ENCODE results near the gene ALPK3.

Gene ALPK3

DNA sequence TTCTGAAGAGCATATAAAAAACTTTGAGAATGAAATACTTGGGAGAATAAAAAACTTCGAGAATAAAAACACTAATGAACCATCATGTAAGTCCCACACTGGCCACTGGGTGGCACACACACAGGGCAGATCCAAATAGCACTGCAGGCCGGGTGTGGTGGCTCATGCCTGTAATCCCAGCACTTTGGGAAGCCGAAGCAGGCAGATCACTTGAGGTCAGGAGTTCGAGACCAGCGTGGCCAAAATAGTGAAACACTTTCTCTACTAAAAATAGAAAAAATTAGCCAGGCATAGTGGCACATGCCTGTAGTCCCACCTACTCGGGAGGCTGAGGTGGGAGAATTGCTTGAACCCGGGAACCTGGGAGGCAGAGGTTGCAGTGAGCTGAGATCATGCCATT is 28.5 kb downstream of the ALPK3 start:
- peak; percentile 4 for DNase-seq (ENCODE audit: low read depth)

- DNase-seq (ENCODE audit: low read depth), result no peak
Observed at GRCh38 chr15:84846269-84846668, 29.1 kb downstream of the ALPK3 start.

GRCh38 chr15:84847382-84847781 is 30.2 kb downstream of the ALPK3 start:
- no peak for DNase-seq (ENCODE audit: low read depth)

DNA sequence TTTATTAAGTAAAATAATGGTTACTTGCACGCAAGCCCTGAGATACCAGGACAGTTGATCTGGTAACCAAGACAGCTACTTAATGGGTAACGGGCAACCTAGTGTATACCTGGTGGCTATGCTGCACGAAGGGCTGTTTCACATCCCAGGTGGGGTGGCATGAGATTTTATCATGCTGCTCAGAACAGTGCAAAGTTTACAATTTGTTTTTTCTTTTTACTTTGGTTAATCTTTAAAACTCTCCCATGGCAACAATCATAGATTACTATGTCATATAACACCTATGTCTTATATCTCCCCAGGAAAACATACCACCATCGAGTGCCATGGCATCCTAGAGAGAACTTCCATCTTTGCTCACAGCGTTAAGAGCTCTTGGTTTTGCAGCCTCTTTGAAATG is 35.1 kb downstream of the ALPK3 start:
- DNase-seq (ENCODE audit: low read depth), result no peak

GRCh38 chr15:84855136-84855535 is 38.0 kb downstream of the ALPK3 start:
- DNase-seq (ENCODE audit: low read depth), result no peak

DNA sequence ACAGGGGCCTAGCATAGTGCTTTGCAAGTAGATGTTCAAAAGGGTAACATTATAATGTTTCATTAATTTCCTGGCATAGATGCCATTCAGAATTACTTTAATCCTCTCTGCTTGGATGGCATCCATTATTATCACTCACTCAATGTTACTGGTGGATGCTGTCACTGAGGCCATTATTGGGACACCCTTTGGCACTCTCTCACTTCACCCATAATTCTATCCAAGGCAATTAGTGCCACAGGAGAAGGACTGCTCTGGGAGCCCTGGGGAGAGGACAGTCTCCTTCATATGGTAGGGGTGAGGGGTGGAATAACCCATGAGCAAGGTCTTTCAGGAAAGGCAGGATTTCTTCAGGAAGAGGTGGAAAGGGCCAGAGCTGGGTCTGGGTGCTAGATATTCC is 38.6 kb downstream of the ALPK3 start:
- no peak for DNase-seq (ENCODE audit: low read depth)

GRCh38 chr15:84856731-84857417 is 39.7 kb downstream of the ALPK3 start:
- no peak for DNase-seq (ENCODE audit: low read depth)

DNA sequence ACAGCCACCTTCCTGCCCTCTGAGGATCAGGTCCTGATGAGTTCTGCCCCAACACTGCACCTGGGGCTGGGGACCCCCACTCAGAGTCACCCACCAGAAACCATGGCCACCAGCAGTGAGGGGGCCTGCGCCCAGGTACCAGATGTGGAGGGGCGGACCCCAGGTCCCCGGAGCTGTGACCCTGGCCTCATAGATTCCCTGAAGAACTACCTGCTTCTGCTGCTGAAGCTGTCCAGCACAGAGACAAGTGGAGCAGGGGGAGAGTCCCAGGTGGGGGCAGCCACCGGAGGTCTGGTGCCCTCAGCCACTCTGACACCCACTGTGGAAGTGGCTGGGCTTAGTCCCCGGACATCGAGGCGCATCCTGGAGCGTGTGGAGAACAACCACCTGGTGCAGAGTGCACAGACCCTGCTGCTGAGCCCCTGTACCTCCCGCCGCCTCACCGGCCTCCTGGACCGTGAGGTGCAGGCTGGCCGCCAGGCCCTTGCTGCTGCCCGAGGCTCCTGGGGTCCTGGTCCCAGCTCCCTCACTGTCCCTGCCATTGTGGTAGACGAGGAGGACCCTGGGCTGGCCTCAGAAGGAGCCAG is 40.4 kb downstream of the ALPK3 start:
- no peak for DNase-seq (ENCODE audit: low read depth)

- DNase-seq (ENCODE audit: low read depth), result no peak
Observed at GRCh38 chr15:84858231-84858630, 41.1 kb downstream of the ALPK3 start.

DNA sequence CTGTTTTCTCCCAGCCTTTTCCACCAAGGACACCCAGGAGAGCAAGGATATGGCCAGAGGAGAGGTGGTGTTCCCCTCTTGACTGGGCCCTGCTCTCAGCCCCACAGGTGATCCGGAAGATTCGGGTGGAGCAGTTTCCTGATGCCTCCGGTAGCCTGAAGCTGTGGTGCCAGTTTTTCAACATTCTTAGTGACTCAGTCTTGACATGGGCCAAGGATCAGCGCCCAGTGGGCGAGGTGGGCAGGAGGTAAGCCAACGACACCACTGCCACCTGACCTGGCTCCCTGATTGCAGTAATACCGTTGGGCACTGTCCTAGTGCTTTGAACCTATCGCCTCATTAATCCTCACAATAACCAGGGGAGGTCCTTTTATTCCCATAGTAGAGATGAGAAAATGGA is 42.0 kb downstream of the ALPK3 start:
- no peak for DNase-seq (ENCODE audit: low read depth)

DNA sequence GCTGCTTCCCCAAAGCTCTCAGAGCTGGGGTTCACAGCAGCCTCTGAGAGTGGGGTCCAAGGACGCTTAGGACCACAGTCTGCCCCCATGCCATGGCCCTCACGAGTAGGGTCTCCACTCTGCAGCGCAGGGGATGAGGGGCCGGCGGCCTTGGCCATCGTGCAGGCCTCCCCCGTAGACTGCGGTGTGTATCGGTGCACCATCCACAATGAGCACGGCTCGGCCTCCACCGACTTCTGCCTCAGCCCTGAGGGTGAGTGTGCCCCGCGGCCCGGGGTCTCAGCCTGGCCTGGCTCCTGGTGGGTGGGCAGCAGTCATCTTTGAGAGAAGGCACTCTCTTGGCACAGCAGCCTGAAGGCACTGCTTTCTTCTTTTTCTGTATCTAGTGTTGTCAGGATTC is 42.5 kb downstream of the ALPK3 start:
- DNase-seq (ENCODE audit: low read depth), result no peak

DNA sequence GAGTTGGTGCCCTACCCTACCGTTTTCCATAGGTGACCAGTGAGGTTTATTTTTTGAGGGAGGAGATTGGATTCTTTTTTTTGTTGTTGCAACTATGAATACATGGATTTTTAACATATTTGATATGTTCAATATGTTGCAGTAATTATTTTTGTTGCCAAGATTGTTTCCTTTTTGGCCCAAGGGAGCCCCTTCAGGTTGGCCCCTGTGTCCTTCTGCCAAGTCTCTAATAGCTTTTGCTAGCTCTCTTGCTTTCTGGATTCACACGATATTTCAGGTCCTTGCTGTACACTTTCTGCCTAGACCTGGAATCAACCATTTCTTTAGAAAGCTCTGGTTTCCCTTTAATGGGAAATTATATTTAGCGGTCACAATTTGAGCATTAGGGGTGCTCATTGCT is 44.6 kb downstream of the ALPK3 start:
- no peak for DNase-seq (ENCODE audit: low read depth)

DNA sequence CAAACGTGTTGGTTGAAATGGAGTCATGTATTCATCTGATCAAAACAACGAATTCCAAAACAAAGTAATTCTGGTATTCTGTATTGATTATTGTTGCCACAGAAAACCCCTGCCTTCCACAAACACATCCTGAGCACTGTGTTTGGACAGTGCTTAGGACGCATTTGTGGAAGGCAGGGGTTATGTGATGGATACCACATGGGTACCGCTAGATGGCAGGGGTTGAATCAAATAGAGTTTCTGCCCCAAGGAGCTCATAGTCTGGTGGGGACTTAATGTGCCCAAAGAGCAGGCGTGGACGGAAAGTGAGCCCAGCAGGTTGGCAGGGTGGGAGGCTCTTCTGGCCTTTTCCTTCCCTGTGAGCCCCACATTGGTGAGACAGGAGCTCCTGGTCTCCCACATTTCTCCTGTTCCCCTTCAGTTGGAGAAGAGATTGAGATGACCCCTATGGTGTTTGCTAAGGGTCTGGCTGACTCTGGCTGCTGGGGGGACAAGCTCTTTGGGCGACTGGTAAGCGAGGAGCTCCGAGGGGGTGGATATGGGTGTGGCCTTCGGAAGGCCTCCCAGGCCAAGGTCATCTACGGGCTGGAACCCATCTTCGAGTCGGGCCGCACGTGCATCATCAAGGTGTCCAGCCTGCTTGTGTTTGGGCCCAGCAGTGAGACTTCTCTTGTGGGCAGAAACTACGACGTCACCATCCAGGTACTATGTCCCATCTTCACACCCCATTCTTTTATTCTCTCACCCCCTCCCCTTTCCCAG is 45.2 kb downstream of the ALPK3 start:
- no peak for DNase-seq (ENCODE audit: low read depth)

- DNase-seq (ENCODE audit: low read depth), result no peak
Observed at GRCh38 chr15:84863565-84864443, 46.6 kb downstream of the ALPK3 start.

DNA sequence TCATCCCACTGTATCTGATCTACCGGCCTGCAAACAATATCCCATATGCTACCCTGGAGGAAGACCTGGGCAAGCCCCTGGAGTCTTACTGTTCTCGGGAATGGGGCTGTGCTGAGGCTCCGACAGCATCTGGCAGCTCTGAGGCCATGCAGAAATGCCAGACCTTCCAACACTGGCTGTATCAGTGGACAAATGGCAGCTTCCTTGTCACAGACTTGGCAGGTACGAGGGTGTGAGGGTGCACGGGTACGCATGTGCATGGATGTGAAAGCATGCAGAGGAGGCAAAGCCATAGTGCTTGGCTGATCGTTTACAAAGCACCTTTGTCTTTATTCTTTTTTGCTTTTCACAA is 47.3 kb downstream of the ALPK3 start:
- no peak for DNase-seq (ENCODE audit: low read depth)

DNA sequence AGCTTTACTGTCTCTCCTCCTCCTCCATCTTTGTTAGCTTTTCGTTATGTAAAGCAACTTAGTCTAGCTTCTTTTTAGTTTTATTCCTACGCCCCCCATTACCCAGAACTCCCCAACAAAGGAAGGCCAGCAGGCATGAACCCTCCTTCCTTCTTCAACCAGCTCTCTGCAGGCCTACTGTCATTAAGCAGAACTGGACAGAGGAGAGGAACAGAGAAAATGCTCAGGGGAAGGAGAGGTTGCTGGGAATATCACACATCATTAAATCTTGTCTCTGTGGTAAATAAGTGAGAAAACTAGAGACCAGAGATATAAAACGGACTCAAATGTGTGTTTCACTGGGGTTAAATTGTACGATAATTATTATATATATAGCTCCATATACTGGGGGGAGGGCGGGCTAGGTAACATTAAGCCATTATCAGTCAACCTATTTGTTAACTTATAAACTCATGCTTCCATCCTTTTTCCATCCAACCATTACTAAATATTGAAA is 48.0 kb downstream of the ALPK3 start:
- no peak for DNase-seq (ENCODE audit: low read depth)

GRCh38 chr15:84868037-84868880 is 51.1 kb downstream of the ALPK3 start:
- no peak for DNase-seq (ENCODE audit: low read depth)

- no peak for DNase-seq (ENCODE audit: low read depth)
Observed at GRCh38 chr15:84869510-84869909, 52.4 kb downstream of the ALPK3 start.

DNA sequence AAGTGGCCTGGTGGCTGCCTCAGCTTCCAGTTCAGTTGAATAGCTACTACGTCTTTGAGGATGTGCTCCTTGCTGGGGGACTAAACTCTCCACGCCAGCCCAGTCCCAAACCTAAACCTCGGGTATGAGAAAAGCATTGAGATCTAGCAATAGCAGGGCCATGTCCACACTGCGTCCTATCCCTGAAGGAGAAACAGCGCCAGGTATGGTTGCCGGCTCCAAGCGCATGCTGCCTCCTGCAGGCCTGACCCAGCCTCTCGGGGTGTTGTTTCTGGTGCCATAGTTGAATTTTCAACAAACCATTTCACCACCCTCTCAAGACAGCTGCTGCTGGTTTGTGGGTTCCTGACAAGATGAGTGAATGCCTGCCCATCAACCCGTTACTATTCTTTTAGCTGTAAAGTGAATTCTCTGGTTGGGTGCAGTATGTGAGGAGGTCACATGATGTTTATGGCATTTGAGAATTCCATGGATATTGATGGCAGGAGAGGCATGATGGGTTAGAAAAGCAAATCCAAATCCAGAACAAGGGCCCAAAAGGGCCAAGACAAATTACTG is 54.4 kb downstream of the ALPK3 start:
- DNase-seq (ENCODE audit: low read depth), result no peak

DNA sequence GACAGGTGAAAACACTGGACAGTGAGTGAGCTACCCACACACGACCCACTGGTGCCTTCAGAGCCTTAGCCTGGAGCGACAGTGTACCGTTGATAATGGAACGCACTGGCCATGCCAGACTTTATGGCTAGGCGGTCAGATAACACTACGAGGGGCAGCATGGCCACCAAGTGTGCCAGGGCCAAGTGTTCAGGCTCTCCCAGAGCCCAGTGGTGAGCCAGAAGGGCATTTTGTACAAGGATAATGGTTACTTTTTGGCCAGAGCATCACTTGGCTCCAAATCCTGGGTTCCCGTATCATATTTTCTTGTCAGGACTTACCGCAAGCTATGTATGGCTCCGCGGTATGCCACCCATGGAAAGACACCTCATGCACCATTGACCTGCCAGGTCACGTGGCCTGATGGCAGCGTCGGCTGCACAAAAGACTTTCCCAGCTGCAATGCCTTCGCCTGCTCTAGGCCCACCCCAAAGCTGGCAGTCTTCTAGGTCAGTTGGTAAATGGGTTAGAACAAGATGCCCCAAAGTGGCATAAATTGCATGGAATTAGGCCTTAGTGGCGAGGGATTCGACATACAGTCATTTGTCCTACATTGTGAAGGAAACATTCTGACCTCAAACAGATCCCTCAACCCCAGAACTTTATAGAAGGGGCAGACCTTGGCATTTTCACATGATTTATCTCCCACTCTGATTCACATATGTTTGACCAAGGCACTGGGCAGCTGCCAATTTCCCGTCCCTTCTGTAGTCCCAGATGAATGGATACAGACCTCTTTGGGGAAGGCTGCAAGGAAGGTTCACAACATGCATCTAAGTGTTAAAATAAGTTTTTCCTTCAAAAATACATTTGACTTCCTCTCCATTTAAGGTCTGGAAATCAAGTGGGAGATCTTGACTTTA is 55.1 kb downstream of the ALPK3 start:
- DNase-seq (ENCODE audit: low read depth), result no peak

Measured in activated T-cell treated with anti-CD3 and anti-CD28 coated beads for 24 hours (primary cell).